ENCODE results near the gene PTPRA.

Gene PTPRA

DNA sequence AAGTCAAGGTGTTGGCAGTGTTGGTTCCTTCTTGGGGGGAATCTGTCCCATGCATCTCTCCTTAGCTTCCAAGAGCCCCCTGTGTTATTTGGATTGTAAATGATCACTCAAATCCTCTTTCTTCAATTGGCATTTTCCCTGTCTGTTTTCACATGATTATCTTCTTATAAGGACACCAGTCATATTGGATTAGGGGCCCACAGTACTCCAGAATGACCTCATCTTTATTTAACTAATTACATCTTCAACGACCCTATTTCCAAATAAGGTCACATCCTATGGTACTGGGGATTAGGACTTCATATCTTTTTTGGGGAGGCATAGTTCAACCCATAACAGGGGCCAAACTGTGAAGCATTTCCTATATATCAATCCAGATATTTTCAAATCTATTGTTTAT, 57.3 kb downstream of the PTPRA start:
- Histone ChIP-seq H3K27ac (replicated peaks; ENCODE audit: low read length) (no peak overlapping the region), H3K27me3 (ENCODE audit: control insufficient read depth in 3 of 3, insufficient read depth in 3 of 3, low read depth in 1 of 3, low read length in 3 of 3) (no peaks in the 10 kb centered on the region), H2BK5ac (ENCODE audit: low read length) (no peak overlapping the region), H3K4ac (ENCODE audit: low read length) (no peak overlapping the region), H2BK120ac (ENCODE audit: low read depth, low read length) (no peak overlapping the region), H3K79me1 (ENCODE audit: low read depth, low read length) (no peaks in the 10 kb centered on the region), H3K4me1 (ENCODE audit: control insufficient read depth in 2 of 2, insufficient read depth in 1 of 2, low read depth in 1 of 2, low read length in 2 of 2) (peaks cover 0 to 5% of the 10 kb centered on the region in 2 donors), H2AFZ (ENCODE audit: low read length) (no peak overlapping the region), H2AK5ac (ENCODE audit: low read depth, low read length) (no peak overlapping the region), H2BK15ac (ENCODE audit: low read length) (no peak overlapping the region), H3K9me3 (replicated peaks in 1 of 2; ENCODE audit: control insufficient read depth in 2 of 2, insufficient read depth in 1 of 2, low read depth in 1 of 2, low read length in 2 of 2) (peaks cover 0 to 2% of the 10 kb centered on the region in 2 donors), H3K18ac (ENCODE audit: low read length) (no peak overlapping the region), H3K36me3 (replicated peaks in 1 of 2; ENCODE audit: control insufficient read depth in 2 of 2, insufficient read depth in 2 of 2, low read length in 2 of 2) (peaks cover 0 to 59% of the 10 kb centered on the region in 2 donors), H4K91ac (ENCODE audit: low read depth, low read length, poor library complexity) (no peak overlapping the region), H3K9ac (ENCODE audit: low read depth, low read length, poor library complexity) (no peak overlapping the region), H3K4me2 (ENCODE audit: insufficient read depth, low read length, poor library complexity, severe bottlenecking) (no peak overlapping the region), H2BK12ac (ENCODE audit: low read length) (no peak overlapping the region), H3K23ac (ENCODE audit: low read depth, low read length, poor library complexity) (no peak overlapping the region), H3K14ac (ENCODE audit: low read length) (no peak overlapping the region), H4K8ac (ENCODE audit: low read depth, low read length) (no peak overlapping the region), H3K4me3 (ENCODE audit: low read length in 2 of 2) (no peak overlapping the region)
- no CpG with 5 or more reads among the region's 1 CpG for WGBS, 2 donors (ENCODE audit: extremely low coverage in 2 of 2, insufficient read length in 2 of 2, insufficient replicate concordance in 1 of 2)
- no peak for DNase-seq (ENCODE audit: low spot score)

DNA sequence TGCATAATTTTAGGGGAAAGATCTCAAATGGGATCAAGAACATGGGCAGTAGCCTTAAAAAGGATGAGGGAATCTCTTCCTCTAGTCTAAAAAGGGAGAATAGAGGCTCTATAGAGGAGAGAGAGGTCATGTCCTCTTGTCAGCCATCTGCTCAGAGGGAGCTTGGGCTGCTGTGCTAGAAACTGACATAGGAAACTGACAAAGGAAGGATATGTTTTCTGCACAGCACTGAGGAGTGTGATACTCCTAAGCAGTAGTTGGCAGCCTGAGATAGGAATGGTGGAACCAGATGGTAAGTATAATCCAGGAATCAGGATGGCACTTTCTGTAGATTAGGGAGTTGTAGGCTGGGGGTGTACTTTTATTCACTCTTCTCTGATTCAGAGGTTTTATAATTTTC, 59.2 kb downstream of the PTPRA start:
- Histone ChIP-seq H3K23ac (ENCODE audit: low read depth, low read length, poor library complexity) (no peak overlapping the region), H3K9ac (ENCODE audit: low read depth, low read length, poor library complexity) (no peak overlapping the region), H3K14ac (ENCODE audit: low read length) (no peak overlapping the region), H3K4me1 (ENCODE audit: control insufficient read depth in 2 of 2, insufficient read depth in 1 of 2, low read depth in 1 of 2, low read length in 2 of 2) (peaks cover 0 to 5% of the 10 kb centered on the region in 2 donors), H3K36me3 (replicated peaks in 1 of 2; ENCODE audit: control insufficient read depth in 2 of 2, insufficient read depth in 2 of 2, low read length in 2 of 2) (peaks cover 0 to 50% of the 10 kb centered on the region in 2 donors), H2BK120ac (ENCODE audit: low read depth, low read length) (no peak overlapping the region), H4K91ac (ENCODE audit: low read depth, low read length, poor library complexity) (no peak overlapping the region), H2BK12ac (ENCODE audit: low read length) (no peak overlapping the region), H3K4ac (ENCODE audit: low read length) (no peak overlapping the region), H3K27ac (replicated peaks; ENCODE audit: low read length) (no peak overlapping the region), H2AK5ac (ENCODE audit: low read depth, low read length) (no peak overlapping the region), H3K27me3 (ENCODE audit: control insufficient read depth in 3 of 3, insufficient read depth in 3 of 3, low read depth in 1 of 3, low read length in 3 of 3) (no peaks in the 10 kb centered on the region), H3K4me2 (ENCODE audit: insufficient read depth, low read length, poor library complexity, severe bottlenecking) (no peak overlapping the region), H3K4me3 (ENCODE audit: low read length in 2 of 2) (no peak overlapping the region), H3K18ac (ENCODE audit: low read length) (no peak overlapping the region), H2BK5ac (ENCODE audit: low read length) (no peak overlapping the region), H3K9me3 (replicated peaks in 1 of 2; ENCODE audit: control insufficient read depth in 2 of 2, insufficient read depth in 1 of 2, low read depth in 1 of 2, low read length in 2 of 2) (peaks cover 0 to 3% of the 10 kb centered on the region in 2 donors), H2AFZ (ENCODE audit: low read length) (no peak overlapping the region), H4K8ac (ENCODE audit: low read depth, low read length) (no peak overlapping the region), H2BK15ac (ENCODE audit: low read length) (no peak overlapping the region), H3K79me1 (ENCODE audit: low read depth, low read length) (peaks cover 1% of the 10 kb centered on the region)
- DNase-seq (ENCODE audit: low spot score): no peak

- Histone ChIP-seq H3K18ac (ENCODE audit: low read length) (no peak overlapping the region), H3K14ac (ENCODE audit: low read length) (no peak overlapping the region), H3K4me2 (ENCODE audit: insufficient read depth, low read length, poor library complexity, severe bottlenecking) (no peak overlapping the region), H3K9ac (ENCODE audit: low read depth, low read length, poor library complexity) (no peak overlapping the region), H4K8ac (ENCODE audit: low read depth, low read length) (no peak overlapping the region), H3K9me3 (replicated peaks in 1 of 2; ENCODE audit: control insufficient read depth in 2 of 2, insufficient read depth in 1 of 2, low read depth in 1 of 2, low read length in 2 of 2) (peaks cover 0 to 16% of the 10 kb centered on the region in 2 donors), H4K91ac (ENCODE audit: low read depth, low read length, poor library complexity) (no peak overlapping the region), H3K4ac (ENCODE audit: low read length) (no peak overlapping the region), H3K27me3 (ENCODE audit: control insufficient read depth in 3 of 3, insufficient read depth in 3 of 3, low read depth in 1 of 3, low read length in 3 of 3) (no peaks in the 10 kb centered on the region), H2AK5ac (ENCODE audit: low read depth, low read length) (no peak overlapping the region), H3K79me1 (ENCODE audit: low read depth, low read length) (peaks cover 3% of the 10 kb centered on the region), H3K23ac (ENCODE audit: low read depth, low read length, poor library complexity) (no peak overlapping the region), H2BK15ac (ENCODE audit: low read length) (no peak overlapping the region), H3K4me1 (ENCODE audit: control insufficient read depth in 2 of 2, insufficient read depth in 1 of 2, low read depth in 1 of 2, low read length in 2 of 2) (peaks cover 0 to 19% of the 10 kb centered on the region in 2 donors), H2BK120ac (ENCODE audit: low read depth, low read length) (no peak overlapping the region), H3K27ac (replicated peaks; ENCODE audit: low read length) (no peak overlapping the region), H2BK12ac (ENCODE audit: low read length) (no peak overlapping the region), H2AFZ (ENCODE audit: low read length) (no peak overlapping the region), H3K36me3 (replicated peaks in 1 of 2; ENCODE audit: control insufficient read depth in 2 of 2, insufficient read depth in 2 of 2, low read length in 2 of 2) (peaks cover 0 to 37% of the 10 kb centered on the region in 2 donors), H2BK5ac (ENCODE audit: low read length) (no peak overlapping the region), H3K4me3 (ENCODE audit: low read length in 2 of 2) (no peak overlapping the region)
- no CpG with 5 or more reads among the region's 5 CpGs for WGBS, 2 donors (ENCODE audit: extremely low coverage in 2 of 2, insufficient read length in 2 of 2, insufficient replicate concordance in 1 of 2)
- no peak for DNase-seq (ENCODE audit: low spot score)
These were observed 64.6 kb downstream of the PTPRA start for GRCh38 chr20:2937902-2938301.

DNA sequence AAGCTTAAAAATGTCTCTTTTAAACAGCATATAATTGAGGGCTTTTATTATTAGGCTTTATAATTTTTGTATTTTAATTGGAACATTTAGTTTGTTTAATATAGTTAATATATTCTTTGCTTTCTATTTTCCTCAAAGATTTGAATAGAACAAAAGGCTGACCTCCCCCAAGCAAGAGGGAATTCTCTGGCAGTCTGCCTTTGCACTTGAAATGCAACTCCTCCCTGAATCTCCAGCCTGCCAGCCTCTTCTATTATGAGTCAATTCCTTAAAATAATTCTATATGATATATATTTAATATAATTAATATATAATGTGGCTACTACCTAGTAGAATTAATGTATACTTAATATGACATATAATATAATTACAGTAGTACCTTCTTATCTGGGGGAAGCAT, 69.2 kb downstream of the PTPRA start:
- Histone ChIP-seq H4K8ac (ENCODE audit: low read depth, low read length) (no peak overlapping the region), H2BK5ac (ENCODE audit: low read length) (no peak overlapping the region), H3K23ac (ENCODE audit: low read depth, low read length, poor library complexity) (no peak overlapping the region), H3K9ac (ENCODE audit: low read depth, low read length, poor library complexity) (no peak overlapping the region), H4K91ac (ENCODE audit: low read depth, low read length, poor library complexity) (no peak overlapping the region), H3K36me3 (replicated peaks in 1 of 2; ENCODE audit: control insufficient read depth in 2 of 2, insufficient read depth in 2 of 2, low read length in 2 of 2) (peaks cover 0 to 25% of the 10 kb centered on the region in 2 donors), H2AFZ (ENCODE audit: low read length) (no peak overlapping the region), H3K9me3 (replicated peaks in 1 of 2; ENCODE audit: control insufficient read depth in 2 of 2, insufficient read depth in 1 of 2, low read depth in 1 of 2, low read length in 2 of 2) (peaks cover 0 to 16% of the 10 kb centered on the region in 2 donors), H2AK5ac (ENCODE audit: low read depth, low read length) (no peak overlapping the region), H3K18ac (ENCODE audit: low read length) (no peak overlapping the region), H3K4me2 (ENCODE audit: insufficient read depth, low read length, poor library complexity, severe bottlenecking) (no peak overlapping the region), H3K4me3 (ENCODE audit: low read length in 2 of 2) (no peak overlapping the region), H2BK120ac (ENCODE audit: low read depth, low read length) (no peak overlapping the region), H3K4ac (ENCODE audit: low read length) (no peak overlapping the region), H3K14ac (ENCODE audit: low read length) (no peak overlapping the region), H3K27ac (replicated peaks; ENCODE audit: low read length) (no peak overlapping the region), H3K79me1 (ENCODE audit: low read depth, low read length) (peaks cover 3% of the 10 kb centered on the region), H3K27me3 (ENCODE audit: control insufficient read depth in 3 of 3, insufficient read depth in 3 of 3, low read depth in 1 of 3, low read length in 3 of 3) (no peaks in the 10 kb centered on the region), H3K4me1 (ENCODE audit: control insufficient read depth in 2 of 2, insufficient read depth in 1 of 2, low read depth in 1 of 2, low read length in 2 of 2) (peaks cover 3 to 25% of the 10 kb centered on the region in 2 donors), H2BK15ac (ENCODE audit: low read length) (no peak overlapping the region), H2BK12ac (ENCODE audit: low read length) (no peak overlapping the region)
- no peak for DNase-seq (ENCODE audit: low spot score)
